Gastrocnemius medialis (tissue), 4 donors: ENCODE measurements around the gene RRM2.

Source experiments
- CTCF ChIP-seq, 5 experiments: fragments of 450-650 bp in 3 of 5; fragments of 200-600 bp in 2 of 5; sonication (generic) in 2 of 5; IDR thresholded peaks in 4 of 5; conservative IDR thresholded peaks in 1 of 5; 1 replicate in 4 of 5; 2 replicates in 1 of 5; pipeline ENCODE4 v1.5.1; 2016 to 2019; ENCODE audit warnings: antibody characterized with exemption in 5 of 5, mild to moderate bottlenecking in 3 of 5, moderate library complexity in 3 of 5
- POLR2A ChIP-seq, 2 donors: fragments of 450-650 bp; IDR thresholded peaks; one replicate each; pipeline ENCODE4 v1.6.1; 2017; ENCODE audit warnings: antibody characterized with exemption in 2 of 2, mild to moderate bottlenecking in 2 of 2, moderate library complexity in 2 of 2

GRCh38 chr2:10080536-10081304, 41.8 kb upstream of the RRM2 start:
- TF ChIP-seq POLR2A (IDR thresholded peaks at IDR 0.05): no peak
- no peak for TF ChIP-seq CTCF (IDR thresholded peaks at IDR 0.05 in 4 of 5, conservative IDR thresholded peaks at IDR 0.05 in 1 of 5)
